K562 (cell line): Measurements from ENCODE around the gene EXO5. TPM values are rescaled to one million over a fixed set of nuclear protein-coding genes. Genes with fewer than 3 reads are reported as not detected.

Experiments
- HNRNPH1 ChIP-seq: fragments of 200-400 bp; formaldehyde crosslinking; optimal IDR thresholded peaks from 2 replicates; pipeline ENCODE3; 2017; ENCODE audit warnings: low read depth, mild to moderate bottlenecking, low read length, moderate library complexity
- HNRNPK ChIP-seq: fragments of 200-400 bp; formaldehyde crosslinking; IDR thresholded peaks from one replicate; pipeline ENCODE4 v1.6.1; 2018; ENCODE audit warnings: mild to moderate bottlenecking, low read depth, low read length; ENCODE audit not compliant: poor library complexity, severe bottlenecking
- MLLT1 ChIP-seq, 2 experiments: fragments of 450-650 bp; IDR thresholded peaks; 2 replicates each; pipeline ENCODE4 v1.6.1; 2016
- MTA3 ChIP-seq: fragments of 450-650 bp; formaldehyde crosslinking; IDR thresholded peaks from 2 replicates; pipeline ENCODE4 v1.6.1; 2017; ENCODE audit warnings: mild to moderate bottlenecking, borderline replicate concordance
- NR2C1 ChIP-seq, 2 experiments: fragments of 450-650 bp; IDR thresholded peaks; 2 replicates each; pipeline ENCODE4 v1.6.1; 2017; ENCODE audit warnings: mild to moderate bottlenecking in 2 of 2, antibody characterized with exemption in 1 of 2, inconsistent platforms in 1 of 2, missing compliant biosample characterization in 1 of 2, missing genetic modification characterization in 1 of 2
- POLR2AphosphoS2 ChIP-seq: IDR thresholded peaks from 2 replicates; pipeline ENCODE4 v1.6.1; 2012; ENCODE audit warnings: low read length, improper control_type of control experiment
- TSHZ1 ChIP-seq: fragments of 250-450 bp; sonication (Bioruptor Pico); IDR thresholded peaks from 2 replicates; pipeline ENCODE4 v1.4.0; 2020; ENCODE audit warnings: mild to moderate bottlenecking, moderate library complexity
- ZEB2 ChIP-seq: fragments of 450-650 bp; IDR thresholded peaks from 2 replicates; pipeline ENCODE4 v1.6.1; 2016
- polyA plus RNA-seq, 8 experiments: library from polyadenylated mRNA; depleted of rRNA in 4 of 8; stranded (reverse) in 5 of 8; unstranded in 3 of 8; fragments of >200 nt; fragmentation: Nextera tagmentation in 2 of 8; fragmentation: Illumina TruSeq in 1 of 8; extraction: Ambion mirVana in 2 of 8; extraction: Trizol in 1 of 8; gene quantifications; 2 replicates each; pipeline versions ENCODE4 v1.2.1 to v1.2.3, GENCODE V29; 2011 to 2014; ENCODE audit warnings: inconsistent platforms in 1 of 8, missing spikeins in 1 of 8
- total RNA-seq, 7 experiments: library from RNA; depleted of rRNA in 6 of 7; stranded (reverse); fragments of >200 nt in 6 of 7; fragmentation: Illumina TruSeq in 2 of 7; extraction: Trizol in 2 of 7; gene quantifications; 2 replicates each; pipeline versions ENCODE4 v1.2.1 to v1.2.3, GENCODE V29; 2011 to 2021; ENCODE audit warnings: low replicate concordance in 1 of 7

The EXO5 gene
- total and polyA plus RNA-seq, 9 of the 15 experiments (the other 6 are each of a cell fraction or from before 2014, with no cell fraction given): 1.1 to 4.3 (median 2.8) TPM

- TF ChIP-seq TSHZ1: no peak
- peak; percentile 72; the same call in 1 of the 2 replicates for TF ChIP-seq ZEB2
- no peak for TF ChIP-seq MLLT1 (IDR thresholded peaks at IDR 0.05)
- no peak for TF ChIP-seq POLR2AphosphoS2
- TF ChIP-seq HNRNPH1: no peak
- 0 out of 2 replicates have a peak, but pooled peaks have one; percentile 13 for TF ChIP-seq NR2C1 (IDR thresholded peaks at IDR 0.05)
- TF ChIP-seq NR2C1 (tag; IDR thresholded peaks at IDR 0.05): no peak
- no peak for TF ChIP-seq HNRNPK
- TF ChIP-seq MTA3: 0 out of 2 replicates have a peak, but pooled peaks have one; percentile 71
Observed at GRCh38 chr1:40462956-40463590, 45.5 kb upstream of the EXO5 start (continued).
